Body of pancreas (tissue), 4 donors: ENCODE measurements around the gene IGIP. TPM values are rescaled to one million over a fixed set of nuclear protein-coding genes. Genes with fewer than 3 reads are reported as not detected.

Experiments
- ATAC-seq: fragments of 150-250 bp; one replicate; pipeline ENCODE4 v1.9.1; 2016
- DNase-seq, 4 donors: peaks; one replicate each; pipeline ENCODE4 v3.0.0-alpha.2; 2019
- H3K27ac ChIP-seq, 4 donors: fragments of 200-600 bp; sonication (generic); 1 replicate in 3 of 4; 2 replicates in 1 of 4; pipeline versions ENCODE4 v1.5.1 to v1.6.1; 2016 to 2019; ENCODE audit warnings: mild to moderate bottlenecking in 1 of 4, mixed read lengths in 1 of 4, moderate library complexity in 1 of 4
- H3K27me3 ChIP-seq, 2 donors: fragments of 200-600 bp; sonication (generic); one replicate each; pipeline ENCODE4 v1.6.0; 2016; ENCODE audit warnings: mild to moderate bottlenecking in 1 of 2
- H3K36me3 ChIP-seq, 2 donors: fragments of 200-600 bp; sonication (generic); replicated peaks in 1 of 2; 2 replicates each; pipeline ENCODE4 v1.5.1; 2016; ENCODE audit warnings: low read depth in 2 of 2; ENCODE audit not compliant: insufficient read depth in 1 of 2
- H3K4me1 ChIP-seq: fragments of 200-600 bp; sonication (generic); one replicate; pipeline ENCODE4 v1.6.0; 2016
- H3K4me3 ChIP-seq, 2 donors: fragments of 200-600 bp; sonication (generic); 1 replicate in 1 of 2; 2 replicates in 1 of 2; pipeline ENCODE4 v1.5.1; 2016 to 2019
- H3K9me3 ChIP-seq, 3 donors: fragments of 200-600 bp; sonication (generic); 1 replicate in 2 of 3; 2 replicates in 1 of 3; pipeline ENCODE4 v1.5.1; 2016
- CTCF ChIP-seq, 7 experiments: fragments of 450-650 bp in 4 of 7; fragments of 200-600 bp in 3 of 7; sonication (generic) in 3 of 7; IDR thresholded peaks; one replicate each; pipeline ENCODE4 v1.5.1; 2016 to 2019; ENCODE audit warnings: antibody characterized with exemption in 7 of 7
- POLR2A ChIP-seq, 3 donors: fragments of 450-650 bp; IDR thresholded peaks; one replicate each; pipeline ENCODE4 v1.6.1; 2016; ENCODE audit warnings: antibody characterized with exemption in 3 of 3, mild to moderate bottlenecking in 2 of 3
- WGBS, 2 donors: methylation state at CpG; one replicate each; pipeline ENCODE4 v1.1.5; 2017; 5-methylcytosine and 5-hydroxymethylcytosine counted together
- intact Hi-C: fragments of 100-400 bp; cut with DNase I; formaldehyde crosslinking; loops from one replicate; pipeline ENCODE4 v1.15.1; 2023
- total RNA-seq, 2 donors: library from RNA; depleted of rRNA; stranded (reverse); fragments of >200 nt; gene quantifications; one replicate each; pipeline ENCODE4 v1.1.0, GENCODE V29; 2016

IGIP gene
- total RNA-seq, 2 donors from 2014 or later = 6.3 to 16.6 TPM

GRCh38 chr5:140112685-140113179 lies 13.0 kb upstream of the IGIP start:
- intact Hi-C loops = no loop called here
- DNase-seq (peak in 1 of 4 donors; percentile 20), ATAC-seq (no peak)
- no peak overlapping the region for H3K4me3 ChIP-seq
- H3K27me3 ChIP-seq = no peaks in the 10 kb centered on the region
- H3K9me3 ChIP-seq = no peaks in the 10 kb centered on the region
- H3K27ac ChIP-seq = peak overlapping the region in 3 of 4 donors; percentile 88 to 94 (median 89)
- TF ChIP-seq CTCF (IDR thresholded peaks at IDR 0.05) (no peak), POLR2A (IDR thresholded peaks at IDR 0.05) (no peak)
- no peaks in the 10 kb centered on the region for H3K36me3 ChIP-seq
- peaks cover 59% of the 10 kb centered on the region for H3K4me1 ChIP-seq
- 20 to 21% methylated on average over 7 to 13 of the region's 13 CpGs for WGBS, 2 donors

- DNase-seq (peak in 2 of 4 donors; percentile 24 to 30), ATAC-seq (no peak)
- TF ChIP-seq CTCF (IDR thresholded peaks at IDR 0.05) (no peak), POLR2A (IDR thresholded peaks at IDR 0.05) (no peak)
- H3K4me1 ChIP-seq = peaks cover 64% of the 10 kb centered on the region
- H3K9me3 ChIP-seq = no peaks in the 10 kb centered on the region
- intact Hi-C loops = no loop called here
- no peaks in the 10 kb centered on the region for H3K36me3 ChIP-seq
- peak overlapping the region; percentile 88 to 94 (median 90) for H3K27ac ChIP-seq
- no peaks in the 10 kb centered on the region for H3K27me3 ChIP-seq
- WGBS, 2 donors = 0 to 1% methylated on average over 2 to 28 of the region's 28 CpGs
- peak overlapping the region; percentile 66 to 78 for H3K4me3 ChIP-seq
Observed at GRCh38 chr5:140113180-140113698, 12.5 kb upstream of the IGIP start.

GRCh38 chr5:140113699-140114263 lies 12.0 kb upstream of the IGIP start, which contains the start of gene PURA:
Gene PURA (plus strand): TSS chr5:140114109. CDS start chr5:140114182, 73 bp downstream.
- Histone ChIP-seq H3K36me3 (no peaks in the 10 kb centered on the region), H3K9me3 (no peaks in the 10 kb centered on the region), H3K4me1 (peaks cover 70% of the 10 kb centered on the region), H3K27ac (peak within 1 kb of the TSS; percentile 88 to 94 (median 90)), H3K27me3 (no peaks in the 10 kb centered on the region), H3K4me3 (peak within 1 kb of the TSS; percentile 66 to 78)
- peak in 3 of 7 experiments; percentile 4 to 11 (median 8) for TF ChIP-seq CTCF (IDR thresholded peaks at IDR 0.05)
- TF ChIP-seq POLR2A (IDR thresholded peaks at IDR 0.05) = peak; percentile 67 to 79 (median 72)
- DNase-seq (peak; percentile 95 to 97 (median 97)), ATAC-seq (peak; percentile 95)
- intact Hi-C loops = no loop called here
- 1% methylated on average over 54 of the region's 60 CpGs; no CpG with 5 or more reads in 1 of the 2 donors for WGBS, 2 donors

- no peaks in the 10 kb centered on the region for H3K9me3 ChIP-seq
- H3K4me1 ChIP-seq = peaks cover 66% of the 10 kb centered on the region
Observed at GRCh38 chr5:140114341-140115185, 11.2 kb upstream of the IGIP start.

More at GRCh38 chr5:140114341-140115185, 11.2 kb upstream of the IGIP start:
- H3K36me3 ChIP-seq = no peaks in the 10 kb centered on the region
- intact Hi-C loops = loop anchor here (5.0 kb wide), 1 partner anchor 38 kb away; no protein-coding TSS in a partner anchor
- DNase-seq = peak; percentile 65 to 78 (median 70)
- WGBS, 2 donors = 1 to 23% methylated on average over 6 to 61 of the region's 65 CpGs
- peak overlapping the region; percentile 43 to 56 for H3K4me3 ChIP-seq
- no peaks in the 10 kb centered on the region for H3K27me3 ChIP-seq
- peak; percentile 67 for ATAC-seq
- peak overlapping the region; percentile 88 to 94 (median 90) for H3K27ac ChIP-seq
- TF ChIP-seq CTCF (IDR thresholded peaks at IDR 0.05) (no peak), POLR2A (IDR thresholded peaks at IDR 0.05) (peak; percentile 10 to 55 (median 42))
